Measurements from ENCODE around the gene GMDS.

DNA sequence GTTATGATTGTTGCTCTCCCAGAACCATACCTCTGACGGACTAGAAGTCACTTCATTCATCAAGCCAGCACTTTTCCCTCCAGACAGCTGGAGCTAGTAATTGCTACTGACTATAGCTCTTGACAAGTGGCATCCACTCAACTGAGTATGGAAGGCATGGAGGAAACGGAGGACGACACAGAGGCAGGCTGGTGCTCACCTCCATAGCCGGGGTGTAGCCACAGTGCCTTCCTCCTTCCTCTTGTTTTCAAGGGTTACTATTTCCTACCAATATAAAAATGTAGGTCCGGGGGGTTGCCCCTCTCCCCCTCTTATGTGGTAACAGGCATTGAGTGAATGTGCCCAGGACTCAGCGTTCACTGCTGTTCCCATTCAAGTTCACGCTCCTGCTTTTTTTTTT, 659.1 kb downstream of the GMDS start:
- TF ChIP-seq, protein P1, sequence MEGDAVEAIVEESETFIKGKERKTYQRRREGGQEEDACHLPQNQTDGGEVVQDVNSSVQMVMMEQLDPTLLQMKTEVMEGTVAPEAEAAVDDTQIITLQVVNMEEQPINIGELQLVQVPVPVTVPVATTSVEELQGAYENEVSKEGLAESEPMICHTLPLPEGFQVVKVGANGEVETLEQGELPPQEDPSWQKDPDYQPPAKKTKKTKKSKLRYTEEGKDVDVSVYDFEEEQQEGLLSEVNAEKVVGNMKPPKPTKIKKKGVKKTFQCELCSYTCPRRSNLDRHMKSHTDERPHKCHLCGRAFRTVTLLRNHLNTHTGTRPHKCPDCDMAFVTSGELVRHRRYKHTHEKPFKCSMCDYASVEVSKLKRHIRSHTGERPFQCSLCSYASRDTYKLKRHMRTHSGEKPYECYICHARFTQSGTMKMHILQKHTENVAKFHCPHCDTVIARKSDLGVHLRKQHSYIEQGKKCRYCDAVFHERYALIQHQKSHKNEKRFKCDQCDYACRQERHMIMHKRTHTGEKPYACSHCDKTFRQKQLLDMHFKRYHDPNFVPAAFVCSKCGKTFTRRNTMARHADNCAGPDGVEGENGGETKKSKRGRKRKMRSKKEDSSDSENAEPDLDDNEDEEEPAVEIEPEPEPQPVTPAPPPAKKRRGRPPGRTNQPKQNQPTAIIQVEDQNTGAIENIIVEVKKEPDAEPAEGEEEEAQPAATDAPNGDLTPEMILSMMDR (optimal IDR thresholded peaks at IDR 0.05 in 1 of 3, IDR thresholded peaks at IDR 0.05 in 1 of 3, conservative IDR thresholded peaks at IDR 0.05 in 1 of 3; ENCODE audit: extremely low read depth in 1 of 3, insufficient read depth in 2 of 3, low read length in 3 of 3): no peak
- no peak for TF ChIP-seq EZH2 (IDR thresholded peaks at IDR 0.05; ENCODE audit: low read length)

Measured in keratinocyte (primary cell).